HG03520 (cell line): Measurements from ENCODE around the gene RAB17.
"Not testable (repeated sequence)": the region's sequence is repeated elsewhere in the genome, so short reads cannot be mapped to it uniquely, and the experiment has no call there.

ENCODE experiments used
- ATAC-seq: cut with Tn5 transposase; IDR thresholded peaks from one replicate; pipeline ENCODE4 v1.9.1; 2021; ENCODE audit warnings: mild to moderate bottlenecking, moderate library complexity; ENCODE audit not compliant: unreplicated experiment

RAB17 gene

GRCh38 chr2:237625216-237625705 is 34.7 kb upstream of the RAB17 start:
- ATAC-seq, result no peak

DNA sequence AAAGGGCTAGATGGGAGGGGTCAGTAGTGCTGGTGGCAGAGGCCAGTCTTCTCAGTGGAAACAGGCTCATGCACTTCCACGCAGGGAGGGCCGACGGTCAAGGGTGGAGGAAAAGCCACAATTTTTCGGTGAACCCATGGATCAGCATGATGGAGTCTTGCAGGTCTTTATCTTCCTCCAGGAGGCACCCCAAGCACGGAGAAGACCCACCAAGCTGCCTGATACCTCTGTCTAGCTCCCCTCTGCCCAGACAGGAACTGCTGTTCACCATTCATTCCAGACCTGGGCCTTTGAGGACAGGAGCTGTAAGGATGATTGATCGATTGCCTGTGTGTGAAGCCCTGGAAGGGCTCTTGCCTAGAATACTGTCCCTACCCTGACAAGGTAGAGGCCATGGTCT is 34.0 kb upstream of the RAB17 start:
- ATAC-seq, result no peak

DNA sequence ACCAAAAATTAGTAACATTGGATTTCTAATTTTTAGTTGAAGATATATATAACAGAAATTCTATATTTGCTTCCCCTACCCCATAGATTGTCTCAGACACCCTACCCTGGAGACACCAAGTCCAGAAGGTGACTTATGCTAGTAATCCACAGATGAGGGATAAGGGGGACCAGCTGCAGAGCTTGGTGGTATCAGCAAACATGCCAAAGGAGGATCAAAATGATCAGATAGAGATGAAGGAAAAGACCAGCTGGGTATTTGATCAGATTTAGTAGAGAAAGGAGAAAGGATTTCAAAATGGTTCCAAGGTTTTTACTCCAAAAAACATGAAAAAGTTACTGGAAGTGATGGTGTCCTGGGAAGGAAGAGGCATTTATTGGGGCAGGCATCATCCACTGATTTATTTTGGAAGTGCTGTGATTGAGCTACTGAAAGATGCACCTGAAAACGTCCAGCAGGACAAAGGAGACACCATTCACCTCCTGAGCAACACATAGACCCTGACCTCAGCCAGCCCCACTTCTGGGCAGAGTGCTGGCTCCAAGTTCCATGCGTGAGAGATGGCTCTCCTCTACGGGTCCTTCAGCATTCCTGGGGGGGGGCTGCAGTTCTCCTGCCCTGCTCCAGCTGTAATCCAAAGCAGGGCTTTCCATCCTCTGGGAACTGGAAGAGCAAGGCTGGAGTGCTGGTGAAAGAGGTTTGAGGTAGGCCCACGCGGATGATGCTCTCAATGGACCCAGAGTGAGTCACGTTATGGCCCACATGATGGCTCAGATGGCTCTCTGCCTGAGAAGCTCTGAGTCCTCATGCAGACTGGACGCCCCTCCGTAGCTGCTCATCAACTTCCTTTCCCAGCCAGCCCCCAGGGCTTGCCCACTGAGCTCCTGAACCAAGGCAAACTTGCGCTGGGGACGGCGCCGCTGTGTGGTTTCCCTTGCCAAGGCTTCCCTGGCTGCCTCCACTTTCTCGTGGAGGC is 33.2 kb upstream of the RAB17 start:
- no peak for ATAC-seq

DNA sequence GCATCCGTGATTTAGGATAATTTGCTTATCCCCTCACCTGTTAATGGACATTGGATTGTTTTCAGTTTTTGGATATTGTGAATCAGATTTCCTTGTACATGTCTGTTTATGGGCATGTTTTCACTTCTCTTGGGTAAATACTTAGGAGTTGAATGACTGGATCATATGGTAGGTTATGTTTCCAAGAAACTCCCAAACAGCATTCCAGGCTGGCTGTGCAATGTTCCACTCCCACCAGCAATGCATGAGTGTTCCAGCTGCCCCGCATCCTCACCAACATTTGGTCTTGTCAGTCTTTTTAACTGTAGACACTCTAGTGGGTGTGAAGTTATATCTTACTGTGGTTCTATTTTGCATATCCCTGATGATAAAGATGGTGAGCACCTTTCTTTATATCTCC is 27.9 kb upstream of the RAB17 start:
- no peak for ATAC-seq

DNA sequence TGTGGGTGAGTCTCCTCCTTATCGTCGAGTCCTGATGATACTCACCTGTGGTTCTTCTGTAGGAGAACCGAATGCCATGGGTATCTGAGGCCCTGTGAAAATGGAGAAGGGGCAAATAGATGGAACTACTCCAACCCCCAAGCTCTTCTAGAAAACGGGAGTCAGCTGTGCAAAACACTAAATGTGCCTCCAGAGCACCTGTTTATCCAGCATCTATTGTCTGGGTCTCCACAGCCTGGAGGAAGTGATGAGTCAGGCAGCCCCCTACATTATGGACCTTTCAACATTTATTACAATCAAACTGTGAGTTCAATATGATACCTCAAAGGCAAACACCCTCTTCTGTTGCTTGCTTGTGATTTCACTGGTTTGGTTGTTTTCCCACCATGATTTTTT is 27.1 kb upstream of the RAB17 start:
- ATAC-seq, result no peak

- ATAC-seq, result no peak
Measured at GRCh38 chr2:237616734-237617586, 26.4 kb upstream of the RAB17 start.

DNA sequence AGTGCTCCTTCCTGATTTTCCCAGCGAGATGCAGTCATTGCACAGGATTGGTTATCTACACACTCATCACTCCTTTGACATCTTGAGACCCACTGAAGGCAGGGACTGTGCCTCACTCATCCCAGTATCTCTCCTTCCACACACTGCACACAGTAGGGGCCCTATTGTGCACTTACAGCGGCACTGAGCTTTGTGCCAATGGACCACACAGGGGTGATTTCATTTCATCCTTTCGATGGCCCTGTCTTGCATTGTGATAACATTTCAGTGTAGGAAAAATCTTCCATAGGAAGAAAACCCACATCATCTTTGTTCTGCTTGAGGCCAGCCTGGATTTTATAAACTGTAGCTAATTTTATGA is 25.8 kb upstream of the RAB17 start:
- ATAC-seq, result no peak

DNA sequence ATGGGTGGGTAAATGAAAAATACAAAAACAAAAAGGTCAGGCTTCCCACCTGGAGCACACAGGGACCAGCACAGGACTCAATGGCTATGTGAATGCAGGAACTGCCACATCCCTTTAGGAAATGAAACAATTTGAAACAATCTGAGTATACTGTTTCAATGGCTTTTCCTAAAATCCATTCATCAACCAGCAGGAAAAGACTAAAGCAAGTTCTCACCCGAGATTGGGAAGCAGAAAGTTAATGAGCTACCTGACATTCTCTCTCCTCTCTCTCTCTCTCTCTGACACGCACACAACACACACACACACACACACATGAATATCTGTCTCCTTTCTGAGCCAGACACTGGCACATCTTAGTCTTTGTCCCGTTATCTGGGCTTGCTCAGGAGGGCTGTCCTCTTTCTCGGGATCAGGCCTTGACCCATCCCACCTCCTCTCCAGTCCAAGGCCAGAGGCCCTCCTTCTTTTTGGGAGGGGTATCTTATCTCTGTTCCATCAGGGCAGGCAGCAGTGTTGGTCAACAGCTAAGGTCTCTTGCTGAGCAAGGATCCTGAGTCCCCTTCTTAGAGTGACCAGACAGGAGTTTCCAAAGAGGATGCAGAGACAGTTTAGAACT is 25.2 kb upstream of the RAB17 start:
- ATAC-seq, result no peak

- no peak for ATAC-seq
Measured at GRCh38 chr2:237614151-237614720, 23.7 kb upstream of the RAB17 start.

DNA sequence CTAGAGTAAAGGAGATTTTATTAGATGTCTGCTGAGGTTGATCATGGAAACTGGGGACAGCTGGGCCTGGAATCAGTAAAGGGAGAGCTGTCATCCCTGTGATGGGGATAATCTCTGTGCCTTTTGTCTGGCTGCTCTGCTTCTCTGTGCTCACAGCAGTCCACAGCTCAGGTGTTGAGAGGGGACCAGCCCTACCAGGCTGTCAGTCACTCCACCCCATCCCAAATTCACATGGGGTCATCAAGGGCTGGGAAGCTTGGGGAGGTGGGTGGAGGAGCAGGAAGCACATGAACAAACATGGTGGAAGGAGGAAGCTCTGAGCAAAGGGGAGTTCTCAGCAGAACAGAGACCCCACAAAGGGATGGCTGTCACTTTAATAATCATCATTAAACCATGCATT is 23.1 kb upstream of the RAB17 start:
- no peak for ATAC-seq

GRCh38 chr2:237612527-237613357 is 22.2 kb upstream of the RAB17 start:
- ATAC-seq, result no peak

- ATAC-seq, result not testable (repeated sequence)
Measured at GRCh38 chr2:237606522-237606921, 16.0 kb upstream of the RAB17 start.

GRCh38 chr2:237604960-237605359 is 14.4 kb upstream of the RAB17 start:
- no peak for ATAC-seq

DNA sequence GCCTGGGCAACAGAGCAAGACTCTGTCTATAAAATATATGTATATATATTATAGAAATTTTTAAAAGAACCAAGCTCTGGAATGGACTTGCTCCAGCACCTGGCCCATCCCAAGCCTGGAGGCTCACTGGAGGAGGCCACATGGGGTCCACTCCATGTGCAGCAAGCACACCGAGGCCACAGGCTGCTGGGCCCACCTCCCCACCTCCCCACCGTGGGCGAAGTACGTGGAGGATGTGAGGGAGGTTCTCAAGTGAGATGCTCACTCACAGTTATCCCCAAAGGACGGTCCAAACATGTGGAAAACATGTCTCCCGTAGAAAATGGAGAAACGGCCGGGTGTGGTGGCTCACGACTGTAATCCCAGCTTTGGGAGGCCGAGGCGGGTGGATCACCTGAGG is 13.9 kb upstream of the RAB17 start:
- ATAC-seq, result no peak

- no peak for ATAC-seq
Measured at GRCh38 chr2:237603718-237604362, 13.3 kb upstream of the RAB17 start.

- ATAC-seq, result no peak
Measured at GRCh38 chr2:237603049-237603717, 12.6 kb upstream of the RAB17 start.

GRCh38 chr2:237602409-237602808 is 11.9 kb upstream of the RAB17 start:
- no peak for ATAC-seq

GRCh38 chr2:237601453-237602116 is 11.1 kb upstream of the RAB17 start:
- ATAC-seq, result no peak
